Stomach smooth muscle (tissue), 2 donors: ENCODE results near the gene CTSK.

Experiments used
- H3K27ac ChIP-seq: one replicate; pipeline ENCODE4 v1.7.0; 2013; ENCODE audit warnings: mild to moderate bottlenecking, low read length, inconsistent platforms
- H3K27me3 ChIP-seq, 2 donors: one replicate each; pipeline ENCODE4 v1.7.0; 2013; ENCODE audit warnings: low read length in 2 of 2; ENCODE audit not compliant: insufficient read depth in 2 of 2, control insufficient read depth in 1 of 2
- H3K36me3 ChIP-seq, 2 donors: one replicate each; pipeline ENCODE4 v1.7.0; 2013; ENCODE audit warnings: low read length in 2 of 2; ENCODE audit not compliant: control insufficient read depth in 2 of 2, insufficient read depth in 2 of 2
- H3K4me1 ChIP-seq: one replicate; pipeline ENCODE4 v1.7.0; 2013; ENCODE audit warnings: low read length; ENCODE audit not compliant: control insufficient read depth, insufficient read depth
- H3K4me3 ChIP-seq, 2 donors: one replicate each; pipeline ENCODE4 v1.7.0; 2013; ENCODE audit warnings: low read length in 2 of 2
- H3K9ac ChIP-seq, 2 donors: one replicate each; pipeline ENCODE4 v1.7.0; 2013; ENCODE audit warnings: low read length in 2 of 2, mild to moderate bottlenecking in 1 of 2
- H3K9me3 ChIP-seq, 2 donors: one replicate each; pipeline ENCODE4 v1.7.0; 2013; ENCODE audit warnings: low read length in 2 of 2; ENCODE audit not compliant: control insufficient read depth in 2 of 2
- donor health status: healthy.
- donor health status: Pancreatic carcinoma.

Gene CTSK

GRCh38 chr1:150762552-150762951 lies 45.5 kb downstream of the CTSK start:
- Histone ChIP-seq H3K4me1 (no peaks in the 10 kb centered on the region), H3K4me3 (no peak overlapping the region), H3K27ac (no peak overlapping the region), H3K36me3 (no peaks in the 10 kb centered on the region), H3K9me3 (no peaks in the 10 kb centered on the region), H3K9ac (no peak overlapping the region), H3K27me3 (no peaks in the 10 kb centered on the region)

- no peaks in the 10 kb centered on the region for H3K36me3 ChIP-seq
- no peak overlapping the region for H3K27ac ChIP-seq
- no peaks in the 10 kb centered on the region for H3K4me1 ChIP-seq
- H3K27me3 ChIP-seq, result no peaks in the 10 kb centered on the region
- no peak overlapping the region for H3K9ac ChIP-seq
- no peak overlapping the region for H3K4me3 ChIP-seq
- no peaks in the 10 kb centered on the region for H3K9me3 ChIP-seq
Measured at GRCh38 chr1:150761801-150762200, 46.3 kb downstream of the CTSK start.

GRCh38 chr1:150760013-150760412 lies 48.0 kb downstream of the CTSK start:
- Histone ChIP-seq H3K27ac (no peak overlapping the region), H3K4me3 (no peak overlapping the region), H3K9me3 (no peaks in the 10 kb centered on the region), H3K4me1 (no peaks in the 10 kb centered on the region), H3K36me3 (no peaks in the 10 kb centered on the region), H3K27me3 (no peaks in the 10 kb centered on the region), H3K9ac (no peak overlapping the region)

- H3K9me3 ChIP-seq, result no peaks in the 10 kb centered on the region
- H3K27ac ChIP-seq, result no peak overlapping the region
- no peaks in the 10 kb centered on the region for H3K4me1 ChIP-seq
- H3K9ac ChIP-seq, result no peak overlapping the region
- no peak overlapping the region for H3K4me3 ChIP-seq
- H3K27me3 ChIP-seq, result no peaks in the 10 kb centered on the region
- H3K36me3 ChIP-seq, result no peaks in the 10 kb centered on the region
Measured at GRCh38 chr1:150753416-150753815, 54.6 kb downstream of the CTSK start.

- no peak overlapping the region for H3K27ac ChIP-seq
- no peak overlapping the region for H3K9ac ChIP-seq
- H3K27me3 ChIP-seq, result no peaks in the 10 kb centered on the region
- H3K4me1 ChIP-seq, result no peaks in the 10 kb centered on the region
- H3K9me3 ChIP-seq, result no peaks in the 10 kb centered on the region
- H3K4me3 ChIP-seq, result no peak overlapping the region
- no peaks in the 10 kb centered on the region for H3K36me3 ChIP-seq
Measured at GRCh38 chr1:150751443-150751842, 56.6 kb downstream of the CTSK start.

DNA sequence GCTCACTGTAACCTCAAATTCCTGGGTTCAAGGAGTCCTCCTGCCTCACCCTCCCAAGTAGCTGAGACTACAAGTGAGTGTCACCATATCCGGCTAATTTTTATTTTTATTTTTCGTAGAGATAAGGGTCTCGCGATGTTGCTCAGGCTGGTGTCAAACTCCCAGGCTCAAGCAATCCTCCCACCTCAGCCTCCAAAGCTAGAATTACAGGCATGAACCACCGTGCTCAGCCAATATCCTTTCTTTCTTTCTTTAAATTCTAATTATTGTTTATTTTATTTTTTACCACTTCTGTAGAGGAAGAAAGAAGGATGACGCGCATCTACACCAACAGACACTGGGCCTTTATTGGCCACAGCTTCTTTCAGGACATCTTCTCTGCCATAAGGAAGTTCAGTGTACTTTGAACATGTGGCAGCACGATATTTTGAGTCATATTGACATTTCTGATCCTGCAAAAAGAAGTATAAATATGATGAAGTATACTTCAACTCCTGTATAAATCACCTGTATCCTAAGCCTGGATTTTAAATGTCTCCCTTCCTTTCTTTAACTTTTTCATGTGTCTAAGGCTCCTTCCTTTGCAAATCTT lies 58.2 kb downstream of the CTSK start:
- Histone ChIP-seq H3K4me3 (no peak overlapping the region), H3K36me3 (no peaks in the 10 kb centered on the region), H3K27ac (no peak overlapping the region), H3K9me3 (no peaks in the 10 kb centered on the region), H3K9ac (no peak overlapping the region), H3K27me3 (no peaks in the 10 kb centered on the region), H3K4me1 (no peaks in the 10 kb centered on the region)

DNA sequence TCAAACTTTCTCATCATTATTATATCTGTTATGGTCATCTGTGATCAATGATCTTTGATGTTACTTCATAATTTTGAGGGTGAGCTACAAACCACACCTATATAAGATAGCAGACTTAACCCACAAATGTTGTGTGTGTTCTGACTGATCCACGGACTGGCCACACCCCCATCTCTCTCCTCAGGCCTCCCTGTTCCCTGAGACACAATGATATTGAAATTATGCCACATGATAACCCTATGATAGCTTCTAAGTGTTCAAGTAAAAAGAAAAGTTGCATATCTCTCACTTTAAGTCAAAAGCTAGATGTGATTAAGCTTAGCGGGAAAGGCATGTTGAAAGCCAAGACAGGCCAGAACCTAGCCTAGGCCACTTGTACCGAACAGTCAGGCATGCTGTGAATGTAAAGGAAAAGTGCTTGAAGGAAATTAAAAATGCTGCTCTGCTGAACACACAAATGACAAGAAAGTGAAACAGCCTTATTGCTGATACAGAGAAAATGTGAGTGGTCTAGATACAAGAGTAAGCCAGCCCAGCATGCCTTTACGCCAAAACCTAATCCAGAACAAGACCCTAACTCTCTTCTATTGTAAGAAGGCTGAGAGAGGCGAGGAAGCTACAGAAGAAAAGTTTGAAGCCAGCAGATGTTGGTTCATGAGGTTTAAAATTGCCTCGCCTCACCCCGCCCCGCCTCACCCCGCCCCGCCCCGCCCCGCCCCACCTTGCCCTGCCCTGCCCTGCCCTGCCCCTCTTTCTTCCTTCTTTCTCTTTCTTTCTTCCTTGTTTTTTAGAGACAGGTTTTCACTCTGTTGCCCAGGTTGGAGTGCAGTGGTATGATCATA lies 59.0 kb downstream of the CTSK start:
- no peaks in the 10 kb centered on the region for H3K27me3 ChIP-seq
- no peak overlapping the region for H3K27ac ChIP-seq
- no peaks in the 10 kb centered on the region for H3K36me3 ChIP-seq
- H3K4me1 ChIP-seq, result no peaks in the 10 kb centered on the region
- no peak overlapping the region for H3K4me3 ChIP-seq
- H3K9me3 ChIP-seq, result no peaks in the 10 kb centered on the region
- no peak overlapping the region for H3K9ac ChIP-seq
